GM21526 (cell line): ENCODE results near the gene TBC1D24.

Experiments
- ATAC-seq: cut with Tn5 transposase; IDR thresholded peaks from one replicate; pipeline ENCODE4 v1.9.1; 2021; ENCODE audit warnings: moderate library complexity; ENCODE audit not compliant: unreplicated experiment, low FRiP score

The TBC1D24 gene

GRCh38 chr16:2481676-2482075 lies 6.7 kb downstream of the TBC1D24 start:
- ATAC-seq: no peak

- no peak for ATAC-seq
These were observed 7.3 kb downstream of the TBC1D24 start for GRCh38 chr16:2482249-2482648.

GRCh38 chr16:2482708-2483534 lies 8.0 kb downstream of the TBC1D24 start:
- ATAC-seq: no peak

GRCh38 chr16:2483939-2484897 lies 9.3 kb downstream of the TBC1D24 start:
- ATAC-seq: no peak

- no peak for ATAC-seq
These were observed 10.1 kb downstream of the TBC1D24 start for GRCh38 chr16:2484898-2485508.

GRCh38 chr16:2485811-2486507 lies 11.0 kb downstream of the TBC1D24 start:
- no peak for ATAC-seq

GRCh38 chr16:2486645-2487516 lies 12.0 kb downstream of the TBC1D24 start:
- no peak for ATAC-seq

- ATAC-seq: no peak
These were observed 12.6 kb downstream of the TBC1D24 start for GRCh38 chr16:2487517-2487842.

- ATAC-seq: no peak
These were observed 13.1 kb downstream of the TBC1D24 start for GRCh38 chr16:2487903-2488531.

- ATAC-seq: no peak
These were observed 14.7 kb downstream of the TBC1D24 start for GRCh38 chr16:2489581-2489980.

GRCh38 chr16:2490190-2491105 lies 15.5 kb downstream of the TBC1D24 start:
- ATAC-seq: no peak

- no peak for ATAC-seq
These were observed 17.4 kb downstream of the TBC1D24 start for GRCh38 chr16:2492292-2492691.

- ATAC-seq: no peak
These were observed 18.7 kb downstream of the TBC1D24 start for GRCh38 chr16:2493605-2494004.

GRCh38 chr16:2494616-2495015 lies 19.7 kb downstream of the TBC1D24 start:
- ATAC-seq: no peak

GRCh38 chr16:2495041-2495440 lies 20.1 kb downstream of the TBC1D24 start:
- no peak for ATAC-seq

GRCh38 chr16:2496223-2497115 lies 21.5 kb downstream of the TBC1D24 start:
- ATAC-seq: no peak

GRCh38 chr16:2497116-2497630 lies 22.2 kb downstream of the TBC1D24 start:
- ATAC-seq: no peak
